Ishikawa (cell line): Measurements from ENCODE around the gene OR5A1.

Experiments
- CEBPB ChIP-seq: IDR thresholded peaks from 2 replicates; pipeline ENCODE4 v1.6.1; 2012
- TAF1 ChIP-seq: IDR thresholded peaks from 2 replicates; pipeline ENCODE4 v1.6.1; 2012; ENCODE audit warnings: low read depth, mild to moderate bottlenecking
- TCF12 ChIP-seq: IDR thresholded peaks from 2 replicates; pipeline ENCODE4 v1.6.1; 2012; ENCODE audit warnings: low read depth

GRCh38 chr11:59436169-59436568, at the start of gene OR5A1:
- TF ChIP-seq CEBPB = no peak
- TF ChIP-seq TAF1 = no peak
- no peak for TF ChIP-seq TCF12
